Prostate gland (tissue), 2 donors: Measurements from ENCODE around the gene RBM47.

ENCODE experiments used
- POLR2AphosphoS5 ChIP-seq: sonication (generic); formaldehyde crosslinking; IDR thresholded peaks from one replicate; pipeline ENCODE4 v1.6.1; 2017; ENCODE audit warnings: antibody characterized with exemption
- TF ChIP-seq, protein P1 (sequence below), 4 experiments: fragments of 200-600 bp in 2 of 4; fragments of 450-650 bp in 2 of 4; sonication (generic) in 2 of 4; IDR thresholded peaks; 1 replicate in 3 of 4; 2 replicates in 1 of 4; pipeline ENCODE4 v1.5.1; 2016 to 2019; ENCODE audit warnings: antibody characterized with exemption in 4 of 4, mild to moderate bottlenecking in 2 of 4, moderate library complexity in 2 of 4

DNA sequence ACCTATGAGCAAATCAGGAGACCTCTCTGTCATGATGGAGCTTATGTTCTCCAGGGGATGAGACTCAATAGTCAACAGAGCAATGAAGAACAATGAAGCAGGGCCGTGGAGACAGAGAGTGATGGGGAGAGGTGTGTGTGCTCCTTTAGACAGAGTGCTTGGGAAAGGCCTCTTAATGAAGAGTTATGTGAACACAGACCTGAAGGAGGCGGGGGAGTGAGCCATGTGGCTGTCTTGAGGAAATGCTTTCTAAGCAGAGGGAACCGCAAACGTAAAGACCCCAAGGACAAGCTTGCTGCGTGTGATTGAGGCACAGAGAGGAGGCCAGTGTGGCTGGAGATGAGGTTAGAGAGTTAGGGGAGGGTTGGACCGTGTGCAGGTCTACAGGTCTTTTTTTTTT, 241.4 kb downstream of the RBM47 start:
- TF ChIP-seq, protein P1, sequence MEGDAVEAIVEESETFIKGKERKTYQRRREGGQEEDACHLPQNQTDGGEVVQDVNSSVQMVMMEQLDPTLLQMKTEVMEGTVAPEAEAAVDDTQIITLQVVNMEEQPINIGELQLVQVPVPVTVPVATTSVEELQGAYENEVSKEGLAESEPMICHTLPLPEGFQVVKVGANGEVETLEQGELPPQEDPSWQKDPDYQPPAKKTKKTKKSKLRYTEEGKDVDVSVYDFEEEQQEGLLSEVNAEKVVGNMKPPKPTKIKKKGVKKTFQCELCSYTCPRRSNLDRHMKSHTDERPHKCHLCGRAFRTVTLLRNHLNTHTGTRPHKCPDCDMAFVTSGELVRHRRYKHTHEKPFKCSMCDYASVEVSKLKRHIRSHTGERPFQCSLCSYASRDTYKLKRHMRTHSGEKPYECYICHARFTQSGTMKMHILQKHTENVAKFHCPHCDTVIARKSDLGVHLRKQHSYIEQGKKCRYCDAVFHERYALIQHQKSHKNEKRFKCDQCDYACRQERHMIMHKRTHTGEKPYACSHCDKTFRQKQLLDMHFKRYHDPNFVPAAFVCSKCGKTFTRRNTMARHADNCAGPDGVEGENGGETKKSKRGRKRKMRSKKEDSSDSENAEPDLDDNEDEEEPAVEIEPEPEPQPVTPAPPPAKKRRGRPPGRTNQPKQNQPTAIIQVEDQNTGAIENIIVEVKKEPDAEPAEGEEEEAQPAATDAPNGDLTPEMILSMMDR (IDR thresholded peaks at IDR 0.05), result no peak
- no peak for TF ChIP-seq POLR2AphosphoS5
